ELR (cell line): ENCODE results near the gene FRMD6.

Experiments used
- DNase-seq: peaks from one replicate; pipeline ENCODE4 v3.0.0-alpha.2; 2015; ENCODE audit warnings: low read depth

The FRMD6 gene

DNA sequence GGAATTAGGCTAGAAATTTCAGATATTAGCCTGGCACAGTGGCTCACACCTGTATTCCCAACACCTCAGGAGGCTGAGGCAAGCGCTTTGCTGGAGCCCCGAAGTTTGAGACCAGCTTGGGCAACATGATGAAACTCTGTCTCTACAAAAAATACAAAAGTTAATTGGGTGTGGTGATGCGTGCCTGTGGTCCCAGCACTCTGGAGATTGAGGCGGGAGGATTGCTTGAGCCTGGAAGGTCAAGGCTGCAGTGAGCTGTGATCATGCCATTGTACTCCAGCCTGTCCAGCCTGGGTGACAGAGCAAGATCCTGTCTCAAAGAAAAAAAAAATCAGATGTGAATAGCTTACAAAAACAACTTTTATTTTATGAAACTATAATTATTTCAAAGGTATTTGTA is 15.1 kb downstream of the FRMD6 start:
- DNase-seq, result no peak

GRCh38 chr14:51668870-51669269 is 17.2 kb downstream of the FRMD6 start:
- no peak for DNase-seq

DNA sequence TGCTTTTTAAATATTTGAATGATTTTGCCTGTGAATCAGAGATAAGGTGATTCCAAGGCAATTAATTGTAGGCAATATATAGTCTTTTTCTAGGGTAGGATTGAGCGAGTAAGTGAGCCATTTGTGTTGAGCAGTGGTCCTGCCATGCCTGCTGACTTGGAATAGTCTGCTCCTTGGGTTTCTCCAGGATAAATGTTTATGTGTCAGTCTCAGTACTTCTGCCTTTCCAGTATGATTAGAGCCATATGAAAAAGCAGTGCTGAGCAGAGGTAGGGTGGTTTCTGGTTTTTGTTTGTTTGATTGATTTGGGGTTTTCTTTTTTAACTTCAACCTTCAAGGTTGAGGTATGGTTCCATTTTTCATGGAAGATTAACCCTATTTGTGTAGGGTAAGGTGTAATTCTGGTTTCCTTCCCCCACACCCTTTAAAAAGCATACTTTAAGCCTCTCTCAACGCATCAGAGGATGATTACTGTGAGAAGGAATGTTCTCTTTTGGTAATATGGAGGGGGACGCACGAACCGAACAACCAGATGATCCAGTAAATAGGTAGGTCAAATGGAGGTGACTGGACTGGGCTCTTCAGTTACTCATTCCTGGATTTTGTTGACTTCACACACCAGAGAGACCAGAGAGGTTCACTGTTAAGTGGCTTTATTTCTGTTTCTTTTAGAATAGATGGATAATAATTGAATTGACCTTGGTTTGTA is 22.7 kb downstream of the FRMD6 start:
- DNase-seq, result peak; percentile 90

GRCh38 chr14:51676549-51676948 is 24.8 kb downstream of the FRMD6 start:
- DNase-seq, result peak; percentile 49

DNA sequence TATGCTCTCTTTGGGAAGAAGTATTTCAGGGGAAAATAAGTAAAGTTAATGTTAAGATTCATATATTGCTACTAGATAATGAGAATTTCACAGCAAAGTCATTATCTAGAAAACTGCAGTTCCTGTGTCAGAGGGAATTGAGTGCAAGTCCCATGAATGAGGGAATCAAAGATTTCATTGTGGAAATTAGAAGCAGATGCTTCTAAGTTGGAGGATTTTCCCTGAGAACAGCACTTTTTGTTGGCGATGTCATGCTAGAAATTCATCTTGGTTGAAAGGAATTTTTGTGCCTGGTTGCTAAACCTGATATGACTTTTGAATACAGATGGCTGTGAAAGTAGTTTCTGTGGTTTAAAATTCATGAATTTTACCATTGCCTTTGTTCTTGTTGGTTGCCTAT is 25.6 kb downstream of the FRMD6 start:
- no peak for DNase-seq

- no peak for DNase-seq
Measured at GRCh38 chr14:51677738-51678137, 26.0 kb downstream of the FRMD6 start.

DNA sequence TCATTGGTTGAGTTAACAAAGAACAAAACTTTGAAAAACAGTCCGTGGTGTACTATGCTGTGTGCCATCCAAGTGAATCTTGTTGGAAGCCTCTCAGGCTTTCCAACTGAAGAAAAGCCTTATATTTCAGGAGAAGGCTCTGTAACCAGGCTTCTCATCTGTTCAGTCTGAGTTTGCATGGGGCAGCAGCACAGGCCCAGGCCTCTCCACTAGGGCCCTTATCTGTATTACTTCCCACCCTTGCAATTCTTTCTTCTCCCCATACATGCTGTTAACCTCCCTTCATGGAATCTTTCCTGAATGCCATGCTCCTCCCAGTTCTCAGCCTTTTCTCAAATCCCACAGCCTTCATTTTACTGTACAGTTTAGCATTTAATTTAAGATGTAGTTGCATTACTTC is 28.3 kb downstream of the FRMD6 start:
- DNase-seq, result no peak

DNA sequence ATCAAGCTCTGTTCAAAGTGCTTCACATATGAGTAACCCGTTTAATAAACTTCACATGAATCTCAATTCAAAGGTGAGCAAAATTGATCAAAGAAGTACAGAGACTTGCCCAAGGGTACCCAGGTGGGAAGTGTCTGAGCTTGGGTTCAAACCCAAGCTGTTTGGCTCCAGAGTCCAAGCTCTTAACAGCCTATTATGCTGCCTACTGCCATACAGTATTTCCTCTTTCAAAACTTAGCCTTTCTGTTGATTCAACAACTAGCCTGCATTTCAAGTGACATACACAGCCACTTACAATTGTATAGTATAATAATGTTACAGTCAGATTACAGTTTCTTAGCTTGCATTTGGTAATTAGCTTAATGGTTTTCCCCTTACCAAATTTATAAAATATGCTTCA is 29.7 kb downstream of the FRMD6 start:
- DNase-seq, result no peak

- no peak for DNase-seq
Measured at GRCh38 chr14:51682411-51682810, 30.7 kb downstream of the FRMD6 start.

- DNase-seq, result no peak
Measured at GRCh38 chr14:51684760-51685159, 33.0 kb downstream of the FRMD6 start.

- DNase-seq, result peak; percentile 64
Measured at GRCh38 chr14:51691176-51691575, 39.5 kb downstream of the FRMD6 start.

- DNase-seq, result peak; percentile 37
Measured at GRCh38 chr14:51692646-51693045, 40.9 kb downstream of the FRMD6 start.

DNA sequence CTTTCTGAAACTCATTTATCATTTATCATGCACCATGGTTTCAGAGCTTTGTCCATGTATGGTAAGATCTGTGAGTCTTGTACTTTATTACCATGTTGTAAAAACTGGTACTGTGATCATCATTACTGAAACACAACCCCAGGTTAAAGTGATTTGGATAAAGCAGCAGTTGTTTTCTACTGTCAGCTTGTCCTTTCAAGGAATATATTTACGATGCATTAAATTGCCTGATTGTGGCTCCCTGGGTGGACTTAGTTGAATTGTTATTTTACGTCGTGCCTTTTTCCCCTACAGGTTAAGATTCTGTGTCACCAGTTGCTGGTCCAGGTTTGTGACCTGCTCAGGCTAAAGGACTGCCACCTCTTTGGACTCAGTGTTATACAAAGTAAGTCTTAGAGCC is 46.1 kb downstream of the FRMD6 start:
- DNase-seq, result no peak

DNA sequence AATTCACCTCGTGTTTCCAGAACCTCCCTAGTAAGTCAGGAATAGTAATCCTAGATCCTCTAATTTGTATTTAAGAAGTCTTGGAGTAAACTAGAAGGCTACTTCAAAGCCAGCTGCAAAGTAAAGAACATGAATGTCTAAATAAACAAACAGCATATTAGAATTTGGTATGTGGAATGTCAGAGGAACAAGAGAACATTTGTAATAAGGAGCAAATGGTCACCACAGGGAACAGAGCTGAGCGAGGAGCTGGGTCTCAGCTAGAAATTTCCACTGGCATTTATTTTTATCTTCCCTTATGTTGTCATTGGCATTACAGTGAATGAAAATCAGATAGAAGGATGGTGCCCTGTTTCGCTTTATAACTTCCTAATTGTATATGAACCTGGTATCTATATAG is 50.2 kb downstream of the FRMD6 start:
- no peak for DNase-seq

GRCh38 chr14:51703787-51704186 is 52.1 kb downstream of the FRMD6 start:
- DNase-seq, result no peak

- DNase-seq, result no peak
Measured at GRCh38 chr14:51704545-51704944, 52.8 kb downstream of the FRMD6 start.

DNA sequence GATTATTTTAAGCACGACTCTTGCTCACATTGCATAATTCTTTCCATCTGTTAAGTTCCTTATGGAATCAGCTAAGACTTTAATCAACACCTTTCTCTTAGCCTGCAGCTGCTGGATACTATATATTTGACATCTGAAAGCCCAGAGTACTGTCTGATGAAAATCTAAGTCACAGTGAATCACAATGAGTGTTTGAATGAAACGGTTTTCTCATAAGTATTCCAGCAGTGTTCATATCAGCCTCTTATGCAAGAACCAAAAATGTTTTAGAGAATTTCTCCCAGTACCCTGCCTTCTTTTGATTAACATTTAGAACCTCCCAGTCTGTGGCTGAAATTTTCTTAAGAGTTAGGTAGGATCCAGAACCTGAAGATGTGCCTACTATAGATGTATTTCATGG is 55.6 kb downstream of the FRMD6 start:
- no peak for DNase-seq

DNA sequence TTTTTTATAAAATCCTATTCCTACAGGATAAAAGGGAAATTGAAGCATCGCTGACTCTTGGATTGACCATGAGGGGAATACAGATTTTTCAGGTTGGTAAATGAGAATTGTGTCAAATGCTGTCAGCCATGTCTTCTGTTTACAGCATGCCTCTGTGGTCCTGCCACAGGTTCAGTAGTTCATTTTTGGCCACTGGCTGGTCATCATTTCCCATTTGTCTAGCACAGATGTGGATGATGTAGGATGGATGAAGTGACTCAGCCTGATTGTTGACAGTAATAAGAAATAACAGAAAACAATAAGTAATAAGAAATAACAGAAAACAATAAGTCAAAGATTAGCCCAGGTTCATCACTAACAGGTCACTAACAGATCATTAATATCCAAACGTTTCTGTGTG is 59.8 kb downstream of the FRMD6 start:
- DNase-seq, result peak; percentile 43

DNA sequence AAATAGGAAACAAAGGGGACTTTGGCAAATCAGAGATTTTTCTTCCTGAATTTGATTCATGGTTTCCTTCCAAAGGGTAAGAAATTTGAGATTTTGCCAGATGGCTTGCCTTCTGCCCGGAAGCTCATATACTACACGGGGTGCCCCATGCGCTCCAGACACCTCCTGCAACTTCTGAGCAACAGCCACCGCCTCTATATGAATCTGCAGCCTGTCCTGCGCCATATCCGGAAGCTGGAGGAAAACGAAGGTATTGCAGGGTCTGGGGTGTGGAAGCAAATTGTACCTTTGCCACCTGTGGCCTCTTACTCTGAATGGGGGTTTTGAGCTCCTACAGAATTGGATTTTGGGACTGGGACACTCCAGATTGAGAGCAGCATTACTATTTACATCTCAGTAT is 63.5 kb downstream of the FRMD6 start:
- DNase-seq, result no peak

GRCh38 chr14:51715742-51716141 is 64.0 kb downstream of the FRMD6 start:
- DNase-seq, result no peak

- DNase-seq, result peak; percentile 58
Measured at GRCh38 chr14:51716610-51717009, 64.9 kb downstream of the FRMD6 start.

DNA sequence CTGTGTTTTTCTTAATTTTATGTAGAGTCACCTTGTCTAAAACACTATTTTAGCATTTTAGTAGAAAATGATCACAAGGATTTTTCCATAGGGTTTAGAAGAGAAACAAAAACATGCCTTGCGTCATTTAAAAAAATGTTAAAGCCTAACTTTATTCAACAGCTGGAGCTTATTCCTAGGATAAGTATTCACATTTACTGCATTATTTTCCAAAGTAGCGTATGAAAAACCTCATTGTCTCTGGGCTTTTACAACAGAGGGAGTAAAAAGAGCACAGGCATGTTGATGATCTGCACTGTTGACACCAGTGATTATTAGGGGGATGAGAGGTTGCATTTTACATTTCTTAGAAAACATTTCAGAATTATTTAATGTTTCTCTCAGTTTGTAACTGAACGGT is 66.1 kb downstream of the FRMD6 start:
- DNase-seq, result no peak

GRCh38 chr14:51719955-51720354 is 68.2 kb downstream of the FRMD6 start:
- DNase-seq, result no peak

GRCh38 chr14:51723990-51724389 is 72.3 kb downstream of the FRMD6 start:
- DNase-seq, result no peak

DNA sequence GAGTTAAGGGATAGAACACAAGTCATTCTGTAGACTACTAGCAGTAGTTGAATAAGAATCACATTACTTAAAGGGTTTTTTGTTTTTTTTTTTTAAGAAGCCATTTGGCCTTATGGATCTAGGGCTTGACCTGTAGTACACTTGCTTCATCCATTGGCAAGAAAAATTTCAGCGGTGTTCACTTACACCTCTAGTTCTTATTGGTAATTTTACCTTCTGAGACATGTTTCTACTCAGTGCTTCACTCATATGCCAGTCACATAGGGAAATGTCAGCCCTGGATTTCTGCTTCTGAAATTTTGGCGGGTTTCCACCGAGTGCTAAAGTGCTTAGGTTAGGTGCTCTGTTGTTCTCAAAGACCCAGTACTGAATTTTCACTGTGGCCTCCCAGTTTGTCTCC is 72.9 kb downstream of the FRMD6 start:
- DNase-seq, result no peak
